H1 (cell line): Measurements from ENCODE around the gene CASTOR1. TPM values are rescaled to one million over a fixed set of nuclear protein-coding genes. Genes with fewer than 3 reads are reported as not detected.

Source experiments
- CTCF ChIA-PET: fragments of 300-600 bp; sonication (Branson Sonifier 250); formaldehyde crosslinking; loops from one replicate; lab custom pipeline; 2021; ENCODE audit not compliant: partially characterized antibody; lab: Charles Lee
- POLR2A ChIA-PET: fragments of 300-600 bp; sonication (Branson Sonifier 250); formaldehyde crosslinking; loops from one replicate; lab custom pipeline; 2021; ENCODE audit warnings: inconsistent platforms; ENCODE audit not compliant: partially characterized antibody; lab: Charles Lee
- DNase-seq, 2 experiments: peaks; one replicate each; pipeline versions ENCODE4 v3.0.0 to v3.0.0-alpha.2; 2010 to 2022; ENCODE audit warnings: low spot score in 2 of 2, low read depth in 1 of 2, mixed read lengths in 1 of 2
- FAIRE-seq: peaks from 2 replicates; lab custom pipeline; 2011; peaks lifted over from hg19 to GRCh38; lab: Jason Lieb, UNC
- H2AFZ ChIP-seq: 2 replicates; pipeline ENCODE4 v1.8.1; 2012; ENCODE audit warnings: low read length, inconsistent platforms
- H2AK5ac ChIP-seq: 2 replicates; pipeline ENCODE4 v1.6.1; 2013; ENCODE audit warnings: low read depth, low read length
- H2BK120ac ChIP-seq: replicated peaks from 2 replicates; pipeline ENCODE3; 2013; ENCODE audit warnings: low read depth, low read length, inconsistent platforms
- H2BK12ac ChIP-seq: 2 replicates; pipeline ENCODE4 v1.6.1; 2013; ENCODE audit warnings: low read depth, low read length
- H2BK15ac ChIP-seq: 2 replicates; pipeline ENCODE4 v1.6.1; 2013; ENCODE audit warnings: low read length
- H2BK20ac ChIP-seq: 2 replicates; pipeline ENCODE4 v1.6.1; 2013; ENCODE audit warnings: low read length
- H2BK5ac ChIP-seq: 2 replicates; pipeline ENCODE4 v1.6.1; 2013; ENCODE audit warnings: low read depth, low read length
- H3K14ac ChIP-seq: 2 replicates; pipeline ENCODE4 v1.6.1; 2013; ENCODE audit warnings: inconsistent platforms; ENCODE audit not compliant: insufficient read length
- H3K18ac ChIP-seq: 2 replicates; pipeline ENCODE4 v1.6.1; 2013; ENCODE audit warnings: low read length; ENCODE audit errors: extremely low read depth
- H3K23ac ChIP-seq: 2 replicates; pipeline ENCODE4 v1.6.1; 2013; ENCODE audit warnings: inconsistent platforms; ENCODE audit not compliant: insufficient read length
- H3K23me2 ChIP-seq: 2 replicates; pipeline ENCODE4 v1.6.1; 2013; ENCODE audit warnings: low read depth, low read length
- H3K27ac ChIP-seq: 2 replicates; pipeline ENCODE4 v1.6.1; 2011; ENCODE audit warnings: low read depth, low read length, inconsistent platforms
- H3K27me3 ChIP-seq, 4 experiments: replicated peaks in 1 of 4; 1 replicate in 1 of 4; 2 replicates in 3 of 4; pipeline versions ENCODE4 v1.6.1 to v1.8.1; 2011 to 2013; ENCODE audit warnings: low read length in 3 of 4, mild to moderate bottlenecking in 3 of 4, inconsistent platforms in 2 of 4, mixed read lengths in 2 of 4, moderate library complexity in 1 of 4; ENCODE audit not compliant: control insufficient read depth in 3 of 4, insufficient read depth in 3 of 4; ENCODE audit errors: extremely low read depth in 1 of 4
- H3K36me3 ChIP-seq, 4 experiments: 2 replicates each; pipeline versions ENCODE4 v1.6.1 to v1.8.1; 2011 to 2013; ENCODE audit warnings: mild to moderate bottlenecking in 4 of 4, low read length in 3 of 4, moderate library complexity in 2 of 4, control low read depth in 1 of 4, inconsistent platforms in 1 of 4; ENCODE audit not compliant: insufficient read depth in 4 of 4, control insufficient read depth in 2 of 4
- H3K4ac ChIP-seq: replicated peaks from 2 replicates; pipeline ENCODE3; 2013; ENCODE audit warnings: low read length, low read depth, mixed read lengths, inconsistent platforms; ENCODE audit not compliant: insufficient read length
- H3K4me1 ChIP-seq, 4 experiments: replicated peaks in 1 of 4; 1 replicate in 1 of 4; 2 replicates in 3 of 4; pipeline versions ENCODE4 v1.6.1 to v1.8.1; 2011 to 2013; ENCODE audit warnings: low read length in 3 of 4, inconsistent platforms in 2 of 4, mixed read lengths in 1 of 4; ENCODE audit not compliant: insufficient read depth in 4 of 4, control insufficient read depth in 3 of 4
- H3K4me2 ChIP-seq, 2 experiments: 2 replicates each; pipeline versions ENCODE4 v1.6.1 to v1.8.1; 2011 to 2013; ENCODE audit warnings: low read depth in 2 of 2, low read length in 2 of 2, control low read depth in 1 of 2, inconsistent platforms in 1 of 2, mild to moderate bottlenecking in 1 of 2; ENCODE audit not compliant: insufficient read depth in 1 of 2
- H3K4me3 ChIP-seq, 4 experiments: fragments of 200-600, 300-600 bp in 1 of 4; sonication (generic), shearing (Covaris generic), sonication (Bioruptor Twin) in 1 of 4; 2 replicates each; pipeline versions ENCODE4 v1.5.1 to v1.8.1; 2011 to 2016; ENCODE audit warnings: low read length in 4 of 4, low read depth in 3 of 4, control low read depth in 2 of 4, inconsistent platforms in 2 of 4, mild to moderate bottlenecking in 2 of 4, mixed read lengths in 1 of 4, moderate library complexity in 1 of 4; ENCODE audit not compliant: insufficient read depth in 2 of 4; ENCODE audit errors: extremely low read depth in 1 of 4
- H3K56ac ChIP-seq: replicated peaks from 2 replicates; pipeline ENCODE3; 2013; ENCODE audit warnings: low read depth, mild to moderate bottlenecking, mixed read lengths, low read length, inconsistent platforms; ENCODE audit not compliant: insufficient read length
- H3K79me1 ChIP-seq: 2 replicates; pipeline ENCODE4 v1.6.1; 2013; ENCODE audit warnings: low read depth, low read length, control low read depth
- H3K79me2 ChIP-seq, 2 experiments: 2 replicates each; pipeline versions ENCODE4 v1.6.1 to v1.8.1; 2012 to 2013; ENCODE audit warnings: low read length in 2 of 2, mild to moderate bottlenecking in 2 of 2, inconsistent platforms in 1 of 2; ENCODE audit not compliant: insufficient read depth in 2 of 2, control insufficient read depth in 1 of 2
- H3K9ac ChIP-seq, 4 experiments: replicated peaks in 1 of 4; 1 replicate in 1 of 4; 2 replicates in 3 of 4; pipeline versions ENCODE4 v1.6.1 to v1.8.1; 2011 to 2013; ENCODE audit warnings: low read depth in 3 of 4, low read length in 3 of 4, control low read depth in 2 of 4, mild to moderate bottlenecking in 2 of 4, moderate library complexity in 2 of 4, inconsistent platforms in 1 of 4; ENCODE audit errors: extremely low read depth in 1 of 4
- H3K9me3 ChIP-seq, 2 experiments: 2 replicates each; pipeline versions ENCODE4 v1.6.1 to v1.8.1; 2012 to 2013; ENCODE audit warnings: mild to moderate bottlenecking in 2 of 2, moderate library complexity in 2 of 2, control low read depth in 1 of 2, inconsistent platforms in 1 of 2, low read depth in 1 of 2, low read length in 1 of 2, mixed read lengths in 1 of 2; ENCODE audit not compliant: insufficient read depth in 2 of 2
- H4K20me1 ChIP-seq, 2 experiments: replicated peaks in 1 of 2; 2 replicates each; pipeline versions ENCODE3 to v1.8.1; 2011 to 2013; ENCODE audit warnings: inconsistent platforms in 2 of 2, low read length in 2 of 2, mild to moderate bottlenecking in 1 of 2; ENCODE audit not compliant: insufficient read depth in 2 of 2, control insufficient read depth in 1 of 2
- H4K5ac ChIP-seq: 2 replicates; pipeline ENCODE4 v1.6.1; 2013; ENCODE audit warnings: low read length, low read depth, mixed read lengths, inconsistent platforms; ENCODE audit not compliant: insufficient read length
- H4K8ac ChIP-seq: 2 replicates; pipeline ENCODE4 v1.8.0; 2013; ENCODE audit warnings: mild to moderate bottlenecking, moderate library complexity, low read length, inconsistent platforms; ENCODE audit not compliant: insufficient read depth; ENCODE audit errors: extremely low read depth
- H4K91ac ChIP-seq: replicated peaks from 2 replicates; pipeline ENCODE3; 2013; ENCODE audit warnings: low read length, mixed read lengths, inconsistent platforms; ENCODE audit not compliant: insufficient read length
- EP300 ChIP-seq, 2 experiments: IDR thresholded peaks; 1 replicate in 1 of 2; 2 replicates in 1 of 2; pipeline ENCODE4 v1.6.1; 2011 to 2012; ENCODE audit warnings: low read depth in 2 of 2, low read length in 2 of 2, mild to moderate bottlenecking in 2 of 2, borderline replicate concordance in 1 of 2, inconsistent platforms in 1 of 2, moderate library complexity in 1 of 2
- KDM4A ChIP-seq: IDR thresholded peaks from one replicate; pipeline ENCODE4 v1.7.1; 2012; ENCODE audit warnings: low read depth, mild to moderate bottlenecking, moderate library complexity, low read length, inconsistent platforms; ENCODE audit not compliant: severe bottlenecking
- SP1 ChIP-seq: IDR thresholded peaks from 2 replicates; pipeline ENCODE4 v1.6.1; 2011; ENCODE audit warnings: low read depth, low read length
- WGBS, 2 experiments: shearing (Covaris generic) in 1 of 2; methylation state at CpG; one replicate each; pipeline versions ENCODE4 v1.1.6 to v1.1.7; 2013 to 2015; ENCODE audit warnings: low lambda C conversion rate in 2 of 2, mixed read lengths in 2 of 2, inconsistent platforms in 1 of 2, low coverage in 1 of 2, missing lambda C conversion rate in 1 of 2; ENCODE audit not compliant: insufficient replicate concordance in 2 of 2, insufficient coverage in 1 of 2, insufficient read length in 1 of 2; ENCODE audit errors: extremely low coverage in 1 of 2, missing lambda C conversion rate in 1 of 2; 5-methylcytosine and 5-hydroxymethylcytosine counted together
- polyA plus RNA-seq, 7 experiments: library from polyadenylated mRNA; depleted of rRNA in 3 of 7; stranded (reverse) in 5 of 7; unstranded in 2 of 7; fragments of >200 nt in 5 of 7; fragments of 200-250 nt in 2 of 7; gene quantifications; 1 replicate in 5 of 7; 2 replicates in 1 of 7; 4 replicates in 1 of 7; pipeline versions ENCODE4 v1.2.1 to v1.2.3, GENCODE V29; 2011 to 2013; ENCODE audit warnings: missing spikeins in 2 of 7, mixed read lengths in 2 of 7
- total RNA-seq: library from RNA; stranded (reverse); fragmentation: NEBNext Ultra II Directional; extraction: Animal tissue kit (Norgen Biotek cat#: 25700); gene quantifications from 2 replicates; pipeline ENCODE4 v1.2.1, GENCODE V29; 2021

The CASTOR1 gene
- total and polyA plus RNA-seq, 2 of the 8 experiments (the other 6 are each of a cell fraction or from before 2014, with no cell fraction given) = 10.3 to 36.0 TPM

- Histone ChIP-seq H3K79me2 (no peaks in the 10 kb centered on the region), H3K4ac (peak within 1 kb of the TSS; percentile 45), H3K79me1 (no peaks in the 10 kb centered on the region; the same call in none of the 2 replicates), H3K4me2 (peak within 1 kb of the TSS; percentile 57 to 91), H2AFZ (peak within 1 kb of the TSS; percentile 90), H2BK12ac (no peak within 1 kb of the TSS), H3K18ac (no peak within 1 kb of the TSS; the same call in none of the 2 replicates), H3K27ac (peak within 1 kb of the TSS; percentile 5; the same call in 1 of the 2 replicates), H3K4me3 (peak within 1 kb of the TSS; percentile 71 to 99 (median 75)), H3K14ac (no peak within 1 kb of the TSS), H3K56ac (no peak within 1 kb of the TSS), H3K23me2 (peaks cover 4% of the 10 kb centered on the region), H3K9me3 (no peaks in the 10 kb centered on the region), H2BK20ac (0 out of 2 replicates have a peak within 1 kb of the TSS, but pooled peaks have one; percentile 1), H2BK120ac (no peak within 1 kb of the TSS), H3K23ac (no peak within 1 kb of the TSS), H2BK5ac (0 out of 2 replicates have a peak within 1 kb of the TSS, but pooled peaks have one; percentile 35), H2AK5ac (no peak within 1 kb of the TSS), H4K20me1 (peaks cover 0 to 7% of the 10 kb centered on the region in 2 experiments), H3K36me3 (peaks cover 0 to 10% (median 3%) of the 10 kb centered on the region in 4 experiments; a peak in 2 of 8 replicates), H2BK15ac (0 out of 2 replicates have a peak within 1 kb of the TSS, but pooled peaks have one; percentile 29), H3K27me3 (no peaks in the 10 kb centered on the region), H3K9ac (peak within 1 kb of the TSS in 3 of 4 experiments; percentile 15 to 68 (median 51); a peak in 3 of 7 replicates), H4K91ac (no peak within 1 kb of the TSS), H3K4me1 (peaks cover 0 to 14% (median 7%) of the 10 kb centered on the region in 4 experiments; a peak in 6 of 7 replicates), H4K8ac (peak within 1 kb of the TSS; percentile 77), H4K5ac (no peak within 1 kb of the TSS)
- ChIA-PET CTCF (interaction anchor here (0.6 to 20.1 kb wide), 12 partner anchors 9 to 250 kb away, joined by 3 to 203 read pairs (median 4); partner anchors contain the start of gene CASTOR1), POLR2A (interaction anchor here (0.6 to 3.2 kb wide), 6 partner anchors 9 to 98 kb away, joined by 3 to 28 read pairs (median 4); partner anchors contain the start of genes CASTOR1, CCDC157, MTFP1 and SF3A1)
- DNase-seq = peak; percentile 90 to 92
- FAIRE-seq = no peak
- WGBS, 2 experiments = 4% methylated on average over 23 of the region's 69 CpGs; no CpG with 5 or more reads in 1 of the 2 experiments
- peak; percentile 87 for TF ChIP-seq KDM4A
- no peak for TF ChIP-seq EP300 (IDR thresholded peaks at IDR 0.05; ENCODE audit: borderline replicate concordance in 1 of 2, low read depth in 2 of 2, low read length in 2 of 2)
- TF ChIP-seq SP1 = 0 out of 2 replicates have a peak, but pooled peaks have one; percentile 8
Observed at GRCh38 chr22:30326706-30327362, 37.5 kb upstream of the CASTOR1 start, which contains the start of gene TBC1D10A. Gene TBC1D10A (minus strand): TSS chr22:30326941. CDS start chr22:30326881, 60 bp downstream.
